OCI-M1 (cell line): ENCODE measurements around the gene CAPN9.
A peak's percentile ranks its signal among the peaks of the same experiment; 100 is the strongest.
"Not testable (repeated sequence)": the region's sequence is repeated elsewhere in the genome, so short reads cannot be mapped to it uniquely, and the experiment has no call there.

Experiments used
- DNase-seq: peaks from one replicate; lab custom pipeline; 2025; lab: John Stamatoyannopoulos, UW

The CAPN9 gene

DNA sequence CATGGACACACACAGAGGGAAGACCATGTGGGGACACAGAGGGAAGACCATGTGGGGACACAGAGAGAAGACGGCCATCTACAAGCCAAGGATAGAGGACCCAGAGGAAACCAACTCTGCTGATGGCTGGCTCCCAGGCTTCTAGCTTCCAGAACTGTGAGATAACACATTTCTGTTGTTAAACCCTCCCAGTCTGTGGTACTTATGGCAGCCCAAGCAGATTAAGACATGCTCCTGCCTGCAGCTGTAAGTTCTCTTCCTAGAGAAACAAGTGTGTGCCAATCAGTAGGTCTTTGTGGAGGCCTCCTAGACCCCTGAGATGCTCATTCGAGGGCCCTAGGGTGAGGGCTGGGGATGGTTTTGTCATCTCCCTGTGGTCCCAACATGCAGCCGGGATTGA, 35.9 kb upstream of the CAPN9 start:
- DNase-seq = peak; percentile 10

- no peak for DNase-seq
Observed at GRCh38 chr1:230712470-230712942, 34.7 kb upstream of the CAPN9 start.

DNA sequence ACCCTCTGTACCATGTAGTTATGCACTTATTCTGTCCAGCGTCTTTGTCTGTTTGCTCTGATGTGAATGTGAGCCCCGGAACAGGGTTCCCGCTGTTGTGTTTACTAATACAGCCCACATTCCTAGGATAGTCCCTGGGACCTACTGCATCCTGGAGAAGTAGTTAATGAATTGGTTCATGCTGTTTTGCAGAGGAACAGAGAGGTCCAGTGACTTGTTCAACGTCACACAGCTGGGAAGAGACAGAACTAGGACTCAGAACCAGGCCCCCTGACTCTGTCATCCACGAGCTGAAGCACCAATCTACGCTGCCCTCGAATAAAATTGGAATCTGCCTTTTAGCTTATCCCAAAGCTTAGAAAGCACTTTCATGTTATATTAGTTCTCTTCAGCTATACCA, 34.0 kb upstream of the CAPN9 start:
- DNase-seq = no peak

- no peak for DNase-seq
Observed at GRCh38 chr1:230713547-230713914, 33.7 kb upstream of the CAPN9 start.

DNA sequence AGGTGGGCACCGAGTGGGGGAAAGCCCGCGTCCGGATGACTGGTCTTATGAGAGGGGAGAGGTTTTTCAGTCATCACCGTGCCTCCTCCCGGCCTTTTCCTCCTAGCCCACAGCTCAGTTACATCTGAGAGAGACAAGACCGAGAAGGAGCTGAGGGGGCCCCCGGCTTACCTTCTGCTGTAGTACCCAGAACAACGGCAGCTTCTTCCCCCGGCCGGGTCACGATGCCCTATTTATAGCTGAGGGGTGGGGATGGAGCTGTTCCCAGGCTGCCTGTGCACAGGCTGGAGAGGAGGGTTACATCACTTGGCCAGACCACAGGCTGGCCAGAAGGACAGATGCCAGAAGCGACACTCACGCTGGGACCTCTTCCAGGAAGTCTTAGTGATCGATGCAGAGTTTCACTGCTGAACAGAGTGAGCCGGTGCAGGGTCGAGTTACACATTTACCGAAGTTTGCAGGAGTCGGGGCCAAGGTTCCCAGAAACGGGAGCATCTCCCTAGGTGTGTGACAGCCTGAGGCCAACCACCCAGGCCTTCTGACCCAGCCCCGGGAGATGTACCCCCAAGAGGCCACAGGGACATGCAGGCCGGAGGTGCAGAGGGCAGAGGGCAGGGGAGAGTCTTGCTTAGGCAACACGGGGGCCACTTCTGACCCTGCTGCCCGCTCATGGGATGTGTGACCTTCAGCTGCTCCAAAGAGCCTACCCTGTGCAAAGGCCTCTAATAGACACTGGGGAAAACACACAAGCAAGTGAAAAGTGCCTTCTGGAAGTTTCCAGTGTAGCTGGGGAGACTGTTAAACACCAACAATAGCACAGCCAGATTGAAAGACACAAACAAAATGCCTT, 33.0 kb upstream of the CAPN9 start, which contains the start of gene AGT:
TSS of gene AGT (minus strand) at position 208 of the 850 bp plus-strand sequence. CDS start 3,299 bp downstream, outside the sequence.
- DNase-seq = peak; percentile 37

DNA sequence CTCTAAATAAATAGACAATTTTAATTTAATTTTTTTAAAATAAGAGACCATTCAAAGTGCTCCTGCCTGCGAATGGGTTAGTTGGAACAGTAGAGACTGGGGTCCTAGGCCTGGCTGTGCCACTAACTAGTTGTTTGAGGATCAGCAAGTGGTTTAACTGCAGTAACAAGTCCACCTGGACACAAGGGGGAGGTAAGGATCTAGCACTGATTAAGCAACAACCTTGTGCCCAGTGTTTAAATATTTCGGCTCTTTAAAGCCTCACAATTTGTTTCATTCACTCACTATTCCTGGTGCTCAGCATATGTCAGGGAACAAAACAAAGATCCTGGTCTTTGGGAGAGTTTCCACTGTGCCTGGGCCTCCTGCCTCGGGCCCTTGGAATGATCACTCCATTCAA, 31.7 kb upstream of the CAPN9 start:
- DNase-seq = no peak

DNA sequence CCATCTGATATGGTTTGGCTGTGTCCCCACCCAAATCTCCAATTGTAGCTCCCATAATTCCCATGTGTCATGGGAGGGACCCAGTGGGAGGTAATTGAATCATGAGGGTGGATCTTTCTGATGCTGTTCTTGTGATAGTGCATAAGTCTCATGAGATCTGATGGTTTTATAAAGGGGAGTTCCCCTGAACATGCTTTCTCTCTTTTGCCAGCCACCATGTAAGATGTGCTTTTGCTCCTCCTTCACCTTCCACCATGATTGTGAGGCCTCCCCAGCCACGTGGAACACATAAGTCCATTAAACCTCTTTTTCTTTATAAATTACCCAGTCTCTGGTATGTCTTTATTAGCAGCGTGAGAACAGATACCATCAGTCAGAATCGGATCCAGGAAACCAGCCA, 30.7 kb upstream of the CAPN9 start:
- DNase-seq = not testable (repeated sequence)

GRCh38 chr1:230717251-230717650, 29.9 kb upstream of the CAPN9 start:
- DNase-seq = no peak

DNA sequence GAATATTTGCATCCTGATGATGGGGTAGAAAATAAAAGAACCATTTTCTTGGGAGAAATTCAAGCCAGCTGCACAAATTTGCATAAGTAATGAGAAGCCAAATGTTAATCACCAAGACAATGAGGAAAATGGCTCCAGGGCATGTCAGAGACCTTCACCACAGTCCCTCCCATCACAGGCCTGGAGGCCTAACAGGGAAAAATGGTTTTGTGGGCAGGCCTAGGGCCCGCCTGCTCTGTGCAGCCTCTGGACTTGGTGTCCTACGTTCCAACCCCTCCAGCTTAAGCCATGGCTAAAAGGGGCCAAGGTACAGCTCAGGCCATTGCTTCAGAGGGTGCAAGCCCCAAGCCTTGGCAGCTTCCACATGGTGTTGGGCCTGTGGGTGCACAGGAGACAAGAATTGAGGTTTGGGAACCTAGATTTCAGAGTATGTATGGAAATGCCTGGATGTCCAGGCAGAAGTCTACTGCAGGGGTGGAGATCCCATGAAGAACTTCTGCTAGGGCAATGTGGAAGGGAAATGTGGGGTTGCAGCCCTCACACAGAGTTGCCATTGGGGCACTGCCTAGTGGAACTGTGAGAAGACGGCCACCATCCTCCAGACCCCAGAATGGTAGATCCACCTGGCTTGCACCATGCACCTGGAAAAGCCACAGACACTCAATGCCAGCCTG, 25.2 kb upstream of the CAPN9 start:
- DNase-seq = not testable (repeated sequence)

- DNase-seq = no peak
Observed at GRCh38 chr1:230725256-230726012, 21.8 kb upstream of the CAPN9 start.

GRCh38 chr1:230728710-230729392, 18.3 kb upstream of the CAPN9 start:
- no peak for DNase-seq

DNA sequence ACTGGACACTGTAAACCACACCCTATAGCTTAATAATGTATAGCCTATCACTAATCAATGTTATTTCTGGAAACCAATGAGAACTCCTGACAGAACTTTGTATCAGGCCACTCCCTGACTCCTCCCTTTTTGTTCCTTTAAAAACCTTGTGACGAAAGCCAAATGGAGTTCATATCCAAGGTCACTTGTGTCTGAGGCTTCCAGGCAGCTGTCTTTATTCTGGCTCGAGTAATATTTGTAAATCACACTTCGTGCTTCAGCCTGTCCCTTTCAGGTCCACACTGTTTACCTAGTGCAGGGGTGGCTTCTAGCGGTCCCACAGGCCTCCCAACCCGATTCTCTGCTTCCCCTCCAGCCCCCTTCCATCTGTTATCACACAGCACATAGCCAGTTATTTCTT, 16.2 kb upstream of the CAPN9 start:
- no peak for DNase-seq

GRCh38 chr1:230735447-230735846, 11.7 kb upstream of the CAPN9 start:
- DNase-seq = no peak

DNA sequence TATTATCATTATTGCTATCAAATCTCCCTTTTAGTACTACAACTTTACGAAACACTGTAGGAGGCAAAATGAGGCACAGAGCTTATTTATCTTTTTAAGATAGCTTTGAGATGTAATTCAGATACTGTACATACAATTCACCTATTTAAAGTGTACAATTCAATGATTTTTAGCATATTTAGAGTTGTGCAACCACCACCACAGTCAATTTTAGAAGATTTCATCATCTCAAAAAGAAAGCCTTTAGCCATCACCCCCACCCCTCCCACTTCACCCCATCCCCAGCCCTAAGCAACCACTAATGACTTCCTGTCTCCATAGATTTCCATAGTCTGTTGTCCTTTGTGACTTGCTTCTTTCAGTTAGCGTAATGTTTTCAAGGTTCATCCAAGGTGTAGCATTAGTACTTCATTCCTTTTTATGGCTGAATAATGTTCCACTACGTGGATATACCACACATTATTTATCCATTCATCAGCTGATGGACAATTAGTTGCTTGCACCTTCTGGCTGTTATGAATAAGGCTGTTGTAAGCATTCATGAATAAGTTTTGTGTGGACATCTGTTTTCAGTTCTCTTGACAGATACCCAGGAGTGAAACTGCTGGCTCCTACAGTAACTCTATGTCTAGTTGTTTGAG, 9.4 kb upstream of the CAPN9 start:
- no peak for DNase-seq

- DNase-seq = no peak
Observed at GRCh38 chr1:230739564-230740290, 7.5 kb upstream of the CAPN9 start.

- DNase-seq = no peak
Observed at GRCh38 chr1:230743899-230744298, 3.3 kb upstream of the CAPN9 start.

- no peak for DNase-seq
Observed at GRCh38 chr1:230744382-230744781, 2.8 kb upstream of the CAPN9 start.

- DNase-seq = no peak
Observed at GRCh38 chr1:230745071-230745470, 2.1 kb upstream of the CAPN9 start.

DNA sequence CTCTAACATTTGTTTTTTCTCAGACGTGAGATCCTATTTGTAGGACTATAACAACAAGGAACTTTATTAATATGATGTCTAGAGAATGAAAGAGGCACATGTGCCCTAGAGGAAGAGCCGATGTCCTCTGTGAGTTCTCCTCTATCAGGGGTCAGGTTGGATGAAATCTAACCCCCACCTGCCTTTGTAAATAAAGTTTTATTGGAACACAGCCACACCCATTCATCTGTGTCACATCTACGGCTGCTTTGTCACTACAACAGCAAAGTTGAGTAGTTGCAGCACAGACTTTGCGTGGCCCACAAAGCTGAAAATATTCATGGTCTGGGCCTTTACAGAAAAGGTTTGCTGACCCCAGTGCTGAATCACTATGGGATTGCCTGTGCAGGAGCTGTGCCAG, 571 bp upstream of the CAPN9 start:
- DNase-seq = no peak

DNA sequence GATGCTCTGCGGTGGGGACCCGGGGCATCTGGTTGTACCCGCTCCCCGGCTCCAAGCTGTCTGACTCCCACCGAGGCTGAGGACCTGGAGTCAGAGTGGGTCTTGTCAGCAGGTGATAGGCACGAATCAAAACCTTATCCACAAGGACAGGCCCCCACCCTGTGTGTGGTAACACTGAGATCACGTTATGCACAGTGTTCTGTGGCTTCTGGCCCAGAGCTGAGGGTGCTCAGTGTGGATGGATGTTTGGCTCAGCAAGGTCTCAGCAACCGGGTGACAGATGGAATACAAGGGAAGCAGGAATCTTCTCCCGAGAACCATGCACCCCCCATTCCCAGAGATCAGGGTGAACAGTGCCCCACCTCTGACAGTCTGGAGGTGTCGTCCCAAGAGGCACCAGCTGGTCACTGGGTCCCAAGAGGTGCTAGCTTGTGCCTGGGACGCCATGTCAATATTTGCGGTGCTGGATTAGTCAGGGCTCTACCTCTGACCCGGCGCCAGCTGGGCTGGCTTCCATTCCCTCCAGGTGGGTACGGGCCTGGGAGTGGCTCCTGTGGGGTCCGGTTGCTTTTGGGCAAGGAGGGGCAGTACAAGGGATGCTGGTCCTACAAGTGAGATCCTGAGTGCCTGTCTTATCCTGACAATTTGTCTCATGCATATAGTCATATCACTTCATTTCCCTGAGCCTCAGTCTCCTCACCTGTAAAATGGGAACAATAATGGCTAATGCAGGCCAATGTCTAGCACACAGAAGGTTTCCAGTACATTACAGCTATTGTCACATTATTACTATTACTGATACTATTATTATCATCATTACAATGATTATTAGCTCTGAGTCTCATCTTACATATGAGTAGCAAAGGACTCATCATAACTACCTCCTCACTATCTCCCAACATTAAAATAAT, 957 bp downstream of the CAPN9 start:
- no peak for DNase-seq
